Measurements from ENCODE around the gene THSD4.

Gene THSD4

DNA sequence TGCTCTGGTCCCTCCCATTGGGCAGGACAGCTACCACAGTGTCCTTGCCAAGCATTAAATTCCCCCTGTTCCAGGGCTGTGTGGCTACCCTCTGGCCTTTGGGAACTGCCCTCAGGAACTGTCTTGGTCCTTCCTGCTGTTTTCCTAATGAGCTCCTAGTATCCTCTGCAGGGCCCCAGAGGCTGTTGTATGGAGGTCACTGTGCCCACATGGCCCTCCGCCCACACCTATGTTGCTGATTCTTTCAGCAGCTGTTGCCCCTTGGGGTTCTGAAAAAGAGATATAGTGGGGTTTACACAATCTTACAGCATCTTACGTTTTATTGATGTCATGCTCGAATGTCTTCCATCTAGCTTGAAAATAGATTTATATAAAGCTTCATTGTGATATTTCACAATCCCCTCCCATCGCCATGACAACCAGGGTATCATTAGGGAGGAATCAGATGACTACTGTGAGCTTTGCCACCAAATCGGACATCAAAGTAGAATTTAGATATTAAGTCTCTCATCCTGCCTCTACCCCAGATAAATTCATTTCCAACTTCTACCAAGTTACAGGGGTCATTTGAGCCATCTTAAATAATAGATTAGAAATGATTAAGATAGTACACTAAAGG, 598.0 kb downstream of the THSD4 start:
- Histone ChIP-seq H3K36me3 (ENCODE audit: control insufficient read depth, low read length) (no peaks in the 10 kb centered on the region), H3K4me1 (ENCODE audit: control insufficient read depth, low read length) (no peaks in the 10 kb centered on the region), H3K27ac (ENCODE audit: low read depth, low read length) (no peak overlapping the region), H3K4me3 (ENCODE audit: low read length) (no peak overlapping the region), H3K79me2 (ENCODE audit: control insufficient read depth, low read length) (no peaks in the 10 kb centered on the region), H3K9me3 (ENCODE audit: control insufficient read depth, insufficient read depth, low read length) (no peaks in the 10 kb centered on the region), H3K27me3 (ENCODE audit: control insufficient read depth, low read length) (peaks cover 3% of the 10 kb centered on the region), H3F3A (ENCODE audit: control insufficient read depth, insufficient read depth) (no peaks in the 10 kb centered on the region), H3K9me2 (replicated peaks; ENCODE audit: control insufficient read depth, low read length) (no peaks in the 10 kb centered on the region), H4K20me1 (ENCODE audit: control insufficient read depth, insufficient read depth, low read depth, low read length) (no peaks in the 10 kb centered on the region), H3K4me2 (ENCODE audit: low read length) (no peak overlapping the region)
- TF ChIP-seq, protein P1, sequence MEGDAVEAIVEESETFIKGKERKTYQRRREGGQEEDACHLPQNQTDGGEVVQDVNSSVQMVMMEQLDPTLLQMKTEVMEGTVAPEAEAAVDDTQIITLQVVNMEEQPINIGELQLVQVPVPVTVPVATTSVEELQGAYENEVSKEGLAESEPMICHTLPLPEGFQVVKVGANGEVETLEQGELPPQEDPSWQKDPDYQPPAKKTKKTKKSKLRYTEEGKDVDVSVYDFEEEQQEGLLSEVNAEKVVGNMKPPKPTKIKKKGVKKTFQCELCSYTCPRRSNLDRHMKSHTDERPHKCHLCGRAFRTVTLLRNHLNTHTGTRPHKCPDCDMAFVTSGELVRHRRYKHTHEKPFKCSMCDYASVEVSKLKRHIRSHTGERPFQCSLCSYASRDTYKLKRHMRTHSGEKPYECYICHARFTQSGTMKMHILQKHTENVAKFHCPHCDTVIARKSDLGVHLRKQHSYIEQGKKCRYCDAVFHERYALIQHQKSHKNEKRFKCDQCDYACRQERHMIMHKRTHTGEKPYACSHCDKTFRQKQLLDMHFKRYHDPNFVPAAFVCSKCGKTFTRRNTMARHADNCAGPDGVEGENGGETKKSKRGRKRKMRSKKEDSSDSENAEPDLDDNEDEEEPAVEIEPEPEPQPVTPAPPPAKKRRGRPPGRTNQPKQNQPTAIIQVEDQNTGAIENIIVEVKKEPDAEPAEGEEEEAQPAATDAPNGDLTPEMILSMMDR (IDR thresholded peaks at IDR 0.05; ENCODE audit: low read depth, low read length, poor library complexity, severe bottlenecking): no peak
- TF ChIP-seq EZH2phosphoT487 (IDR thresholded peaks at IDR 0.05; ENCODE audit: borderline replicate concordance, low read length): no peak

DNA sequence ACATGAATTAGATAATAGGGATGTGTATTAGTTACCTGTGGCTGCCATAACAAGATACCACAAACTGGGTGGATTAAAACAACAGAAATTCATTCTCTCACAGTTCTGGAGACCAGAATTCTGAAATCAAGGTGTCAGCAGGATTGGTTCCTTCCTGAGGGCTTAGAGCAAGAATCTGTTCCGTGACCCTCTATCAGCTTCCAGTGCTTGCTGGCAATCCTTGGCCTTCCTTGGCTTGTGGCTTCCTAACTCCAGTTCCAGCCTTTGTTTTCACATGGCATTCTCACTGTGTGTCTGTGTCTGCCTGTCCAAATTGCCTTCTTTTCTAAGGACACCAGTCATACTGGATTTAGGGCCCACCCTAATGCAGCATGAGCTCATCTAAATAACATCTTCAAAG, 600.6 kb downstream of the THSD4 start:
- Histone ChIP-seq H3K4me1 (ENCODE audit: control insufficient read depth, low read length) (no peaks in the 10 kb centered on the region), H4K20me1 (ENCODE audit: control insufficient read depth, insufficient read depth, low read depth, low read length) (no peaks in the 10 kb centered on the region), H3K27me3 (ENCODE audit: control insufficient read depth, low read length) (peaks cover 3% of the 10 kb centered on the region; the same call in 1 of the 2 replicates), H3K9me2 (replicated peaks; ENCODE audit: control insufficient read depth, low read length) (no peaks in the 10 kb centered on the region), H3K36me3 (ENCODE audit: control insufficient read depth, low read length) (no peaks in the 10 kb centered on the region), H3K4me3 (ENCODE audit: low read length) (no peak overlapping the region), H3K27ac (ENCODE audit: low read depth, low read length) (no peak overlapping the region), H3F3A (ENCODE audit: control insufficient read depth, insufficient read depth) (no peaks in the 10 kb centered on the region), H3K9me3 (ENCODE audit: control insufficient read depth, insufficient read depth, low read length) (no peaks in the 10 kb centered on the region), H3K79me2 (ENCODE audit: control insufficient read depth, low read length) (no peaks in the 10 kb centered on the region), H3K4me2 (ENCODE audit: low read length) (no peak overlapping the region)
- TF ChIP-seq, protein P1 (IDR thresholded peaks at IDR 0.05; ENCODE audit: low read depth, low read length, poor library complexity, severe bottlenecking): no peak
- TF ChIP-seq EZH2phosphoT487 (IDR thresholded peaks at IDR 0.05; ENCODE audit: borderline replicate concordance, low read length): no peak

DNA sequence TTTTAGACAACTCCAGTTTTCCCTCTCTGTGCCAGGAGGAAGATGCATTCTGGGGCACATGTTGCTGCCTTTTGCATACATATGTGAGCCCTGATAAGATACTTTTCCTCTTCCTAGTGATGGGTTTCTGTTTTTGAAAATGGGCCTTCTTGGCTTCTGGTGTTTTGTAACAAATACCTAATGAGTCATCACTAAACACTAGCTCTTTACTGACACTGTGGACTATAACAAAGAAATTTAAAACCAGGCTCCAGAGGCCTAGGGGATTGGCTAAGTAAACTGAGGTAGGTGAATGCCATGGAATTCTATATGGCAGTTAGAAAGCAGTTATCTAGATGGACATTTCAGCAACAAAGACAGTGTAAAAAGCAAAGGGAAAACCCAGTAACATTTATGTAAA, 601.7 kb downstream of the THSD4 start:
- Histone ChIP-seq H3F3A (ENCODE audit: control insufficient read depth, insufficient read depth) (no peaks in the 10 kb centered on the region), H3K4me3 (ENCODE audit: low read length) (no peak overlapping the region), H3K9me2 (replicated peaks; ENCODE audit: control insufficient read depth, low read length) (no peaks in the 10 kb centered on the region), H3K9me3 (ENCODE audit: control insufficient read depth, insufficient read depth, low read length) (no peaks in the 10 kb centered on the region), H3K27me3 (ENCODE audit: control insufficient read depth, low read length) (peaks cover 3% of the 10 kb centered on the region; the same call in 1 of the 2 replicates), H3K4me2 (ENCODE audit: low read length) (no peak overlapping the region), H3K4me1 (ENCODE audit: control insufficient read depth, low read length) (no peaks in the 10 kb centered on the region), H3K27ac (ENCODE audit: low read depth, low read length) (no peak overlapping the region), H3K79me2 (ENCODE audit: control insufficient read depth, low read length) (no peaks in the 10 kb centered on the region), H3K36me3 (ENCODE audit: control insufficient read depth, low read length) (no peaks in the 10 kb centered on the region), H4K20me1 (ENCODE audit: control insufficient read depth, insufficient read depth, low read depth, low read length) (no peaks in the 10 kb centered on the region)
- no peak for TF ChIP-seq EZH2phosphoT487 (IDR thresholded peaks at IDR 0.05; ENCODE audit: borderline replicate concordance, low read length)
- TF ChIP-seq, protein P1 (IDR thresholded peaks at IDR 0.05; ENCODE audit: low read depth, low read length, poor library complexity, severe bottlenecking): no peak
